ENCODE results near the gene FAM227B.

DNA sequence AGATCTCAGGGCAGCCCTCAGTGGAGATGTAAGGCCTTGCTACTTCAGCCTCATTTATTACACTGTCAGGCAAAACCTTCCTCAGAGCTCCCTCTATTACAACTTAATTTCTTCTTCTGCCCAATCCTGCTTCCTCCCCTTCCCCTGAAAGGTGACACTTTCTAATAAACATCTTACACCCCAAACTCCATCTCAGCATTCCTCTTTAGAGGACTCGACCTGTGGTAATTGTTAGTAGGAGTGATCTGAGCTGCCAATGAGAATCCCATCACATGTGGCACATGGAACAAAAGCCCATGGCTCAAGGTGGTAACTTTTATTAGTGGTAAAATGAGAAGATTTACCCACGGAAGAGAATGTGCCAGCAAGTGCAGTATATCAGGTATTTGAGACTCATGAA, 30.1 kb upstream of the FAM227B start:
- no peak for TF ChIP-seq CTCF (IDR thresholded peaks at IDR 0.05; ENCODE audit: low read length)
- no peak for TF ChIP-seq EZH2 (IDR thresholded peaks at IDR 0.05; ENCODE audit: borderline replicate concordance, low read length)

Measured in OCI-LY1 (cell line).